Testis (tissue), 2 donors: ENCODE measurements around the gene ERN2.
"Not testable (repeated sequence)": the region's sequence is repeated elsewhere in the genome, so short reads cannot be mapped to it uniquely, and the experiment has no call there.

Source experiments
- POLR2A ChIP-seq: fragments of 450-650 bp; IDR thresholded peaks from one replicate; pipeline ENCODE4 v1.6.1; 2017; ENCODE audit warnings: antibody characterized with exemption, mild to moderate bottlenecking, moderate library complexity
- TF ChIP-seq, protein P1 (sequence below), 3 experiments: fragments of 450-650 bp in 2 of 3; fragments of 200-600 bp in 1 of 3; sonication (generic) in 1 of 3; IDR thresholded peaks; one replicate each; pipeline ENCODE4 v1.5.1; 2016 to 2019; ENCODE audit warnings: antibody characterized with exemption in 3 of 3, mild to moderate bottlenecking in 2 of 3, moderate library complexity in 1 of 3

DNA sequence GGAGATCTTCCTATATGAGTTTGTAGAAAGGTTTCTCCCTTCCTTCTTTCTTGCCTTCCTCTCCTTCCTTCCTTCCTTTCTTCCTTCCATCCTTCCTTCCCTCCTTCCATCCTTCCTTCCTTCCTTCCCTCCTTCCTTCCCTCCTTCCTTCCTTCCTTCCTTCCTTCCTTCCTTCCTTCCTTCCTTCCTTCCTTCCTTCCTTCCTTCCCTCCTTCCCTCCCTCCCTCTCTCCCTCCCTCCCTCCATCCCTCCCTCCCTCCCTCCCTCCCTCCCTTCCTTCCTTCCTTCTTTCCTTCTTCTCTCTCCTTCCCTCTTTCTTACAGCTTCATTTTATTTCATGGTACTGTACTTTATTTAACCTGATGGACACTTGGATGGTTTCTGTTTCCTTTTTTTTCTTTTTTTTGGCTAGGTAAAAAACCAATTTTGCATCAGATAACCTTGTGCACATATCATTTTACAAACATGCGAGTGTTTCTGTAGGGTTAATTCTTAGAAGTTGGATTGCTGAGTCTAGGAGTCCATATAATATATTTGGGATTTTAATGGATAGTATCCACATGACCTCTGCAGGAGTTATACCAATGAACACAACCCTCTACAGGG, 24.5 kb upstream of the ERN2 start:
- TF ChIP-seq, protein P1, sequence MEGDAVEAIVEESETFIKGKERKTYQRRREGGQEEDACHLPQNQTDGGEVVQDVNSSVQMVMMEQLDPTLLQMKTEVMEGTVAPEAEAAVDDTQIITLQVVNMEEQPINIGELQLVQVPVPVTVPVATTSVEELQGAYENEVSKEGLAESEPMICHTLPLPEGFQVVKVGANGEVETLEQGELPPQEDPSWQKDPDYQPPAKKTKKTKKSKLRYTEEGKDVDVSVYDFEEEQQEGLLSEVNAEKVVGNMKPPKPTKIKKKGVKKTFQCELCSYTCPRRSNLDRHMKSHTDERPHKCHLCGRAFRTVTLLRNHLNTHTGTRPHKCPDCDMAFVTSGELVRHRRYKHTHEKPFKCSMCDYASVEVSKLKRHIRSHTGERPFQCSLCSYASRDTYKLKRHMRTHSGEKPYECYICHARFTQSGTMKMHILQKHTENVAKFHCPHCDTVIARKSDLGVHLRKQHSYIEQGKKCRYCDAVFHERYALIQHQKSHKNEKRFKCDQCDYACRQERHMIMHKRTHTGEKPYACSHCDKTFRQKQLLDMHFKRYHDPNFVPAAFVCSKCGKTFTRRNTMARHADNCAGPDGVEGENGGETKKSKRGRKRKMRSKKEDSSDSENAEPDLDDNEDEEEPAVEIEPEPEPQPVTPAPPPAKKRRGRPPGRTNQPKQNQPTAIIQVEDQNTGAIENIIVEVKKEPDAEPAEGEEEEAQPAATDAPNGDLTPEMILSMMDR (IDR thresholded peaks at IDR 0.05), result not testable (repeated sequence)
- not testable (repeated sequence) for TF ChIP-seq POLR2A
